T-helper 1 cell treated with Interleukin-12 subunit alpha and Interleukin-12 subunit beta and Interleukin-4 antibody, amounts not matched to agents 30 ng/mL and 1 ng/mL, for 36 hours (primary cell): ENCODE measurements around the gene MAGEC1. TPM values are rescaled to one million over a fixed set of nuclear protein-coding genes. Genes with fewer than 3 reads are reported as not detected.
"Not testable (repeated sequence)": the region's sequence is repeated elsewhere in the genome, so short reads cannot be mapped to it uniquely, and the experiment has no call there.

Experiments used
- intact Hi-C: fragments of 100-400 bp; cut with micrococcal nuclease; formaldehyde crosslinking; loops from one replicate; pipeline ENCODE4 v1.15.1; 2024
- total RNA-seq: library from RNA; stranded (reverse); gene quantifications from 2 replicates; pipeline ENCODE4 v1.2.3, GENCODE V29; 2022

MAGEC1 gene, protein sequence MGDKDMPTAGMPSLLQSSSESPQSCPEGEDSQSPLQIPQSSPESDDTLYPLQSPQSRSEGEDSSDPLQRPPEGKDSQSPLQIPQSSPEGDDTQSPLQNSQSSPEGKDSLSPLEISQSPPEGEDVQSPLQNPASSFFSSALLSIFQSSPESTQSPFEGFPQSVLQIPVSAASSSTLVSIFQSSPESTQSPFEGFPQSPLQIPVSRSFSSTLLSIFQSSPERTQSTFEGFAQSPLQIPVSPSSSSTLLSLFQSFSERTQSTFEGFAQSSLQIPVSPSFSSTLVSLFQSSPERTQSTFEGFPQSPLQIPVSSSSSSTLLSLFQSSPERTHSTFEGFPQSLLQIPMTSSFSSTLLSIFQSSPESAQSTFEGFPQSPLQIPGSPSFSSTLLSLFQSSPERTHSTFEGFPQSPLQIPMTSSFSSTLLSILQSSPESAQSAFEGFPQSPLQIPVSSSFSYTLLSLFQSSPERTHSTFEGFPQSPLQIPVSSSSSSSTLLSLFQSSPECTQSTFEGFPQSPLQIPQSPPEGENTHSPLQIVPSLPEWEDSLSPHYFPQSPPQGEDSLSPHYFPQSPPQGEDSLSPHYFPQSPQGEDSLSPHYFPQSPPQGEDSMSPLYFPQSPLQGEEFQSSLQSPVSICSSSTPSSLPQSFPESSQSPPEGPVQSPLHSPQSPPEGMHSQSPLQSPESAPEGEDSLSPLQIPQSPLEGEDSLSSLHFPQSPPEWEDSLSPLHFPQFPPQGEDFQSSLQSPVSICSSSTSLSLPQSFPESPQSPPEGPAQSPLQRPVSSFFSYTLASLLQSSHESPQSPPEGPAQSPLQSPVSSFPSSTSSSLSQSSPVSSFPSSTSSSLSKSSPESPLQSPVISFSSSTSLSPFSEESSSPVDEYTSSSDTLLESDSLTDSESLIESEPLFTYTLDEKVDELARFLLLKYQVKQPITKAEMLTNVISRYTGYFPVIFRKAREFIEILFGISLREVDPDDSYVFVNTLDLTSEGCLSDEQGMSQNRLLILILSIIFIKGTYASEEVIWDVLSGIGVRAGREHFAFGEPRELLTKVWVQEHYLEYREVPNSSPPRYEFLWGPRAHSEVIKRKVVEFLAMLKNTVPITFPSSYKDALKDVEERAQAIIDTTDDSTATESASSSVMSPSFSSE
- total RNA-seq = not detected in 2 replicates

- intact Hi-C loops = no loop called here
Observed at GRCh38 chrX:141903400-141904155, at the start of gene MAGEC1. Gene MAGEC1 (plus strand): TSS chrX:141903894. CDS start chrX:141905073, 1,179 bp downstream.

- intact Hi-C loops = no loop called here
Observed at GRCh38 chrX:141857479-141857878, 46.2 kb upstream of the MAGEC1 start.

- intact Hi-C loops = no loop called here
Observed at GRCh38 chrX:141879616-141880015, 24.1 kb upstream of the MAGEC1 start.

GRCh38 chrX:141888811-141889210, 14.9 kb upstream of the MAGEC1 start:
- intact Hi-C loops = not testable (repeated sequence)

DNA sequence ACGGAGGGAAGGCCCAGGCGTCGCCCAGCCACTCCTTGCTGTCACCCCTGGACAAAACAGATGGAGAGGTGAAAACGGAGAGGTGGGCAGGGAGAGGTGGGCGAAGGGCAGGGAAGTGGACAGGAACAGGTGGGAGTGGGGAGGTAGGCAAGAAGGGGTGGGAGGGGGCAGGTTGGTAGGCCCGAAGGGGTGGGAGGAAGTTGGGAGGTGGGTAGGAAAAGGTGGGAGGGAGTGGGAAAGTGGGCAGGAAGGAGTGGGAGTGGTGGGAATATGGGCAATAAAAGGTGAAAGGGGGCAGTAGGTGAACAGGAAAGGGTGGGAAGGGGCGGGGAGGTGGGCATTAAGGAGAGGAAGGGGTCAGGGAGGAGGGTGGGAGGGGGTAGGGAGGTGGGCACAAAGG, 9.0 kb upstream of the MAGEC1 start:
- intact Hi-C loops = no loop called here

GRCh38 chrX:141897690-141898089, 6.0 kb upstream of the MAGEC1 start:
- intact Hi-C loops = no loop called here

DNA sequence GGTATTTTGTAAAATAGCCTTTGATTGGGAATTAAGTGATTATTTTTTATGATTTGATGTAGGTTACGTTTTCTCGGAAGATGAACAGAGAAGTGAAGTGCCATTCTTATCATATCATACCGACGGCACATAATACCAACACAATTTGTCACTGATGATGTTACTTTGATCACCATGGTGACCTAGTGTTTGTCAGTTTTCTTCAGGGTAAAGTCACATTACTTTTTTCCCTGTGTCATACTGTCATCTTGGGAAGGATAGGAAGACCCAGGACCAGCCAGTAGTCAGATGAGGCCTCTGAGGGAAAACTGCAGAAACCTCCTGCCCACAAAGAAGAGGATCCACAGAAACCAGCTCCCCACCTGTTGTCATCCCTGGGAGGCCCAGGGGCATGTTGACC, 1.3 kb upstream of the MAGEC1 start:
- intact Hi-C loops = no loop called here

- intact Hi-C loops = no loop called here
Observed at GRCh38 chrX:141904262-141904661, 568 bp downstream of the MAGEC1 start.

DNA sequence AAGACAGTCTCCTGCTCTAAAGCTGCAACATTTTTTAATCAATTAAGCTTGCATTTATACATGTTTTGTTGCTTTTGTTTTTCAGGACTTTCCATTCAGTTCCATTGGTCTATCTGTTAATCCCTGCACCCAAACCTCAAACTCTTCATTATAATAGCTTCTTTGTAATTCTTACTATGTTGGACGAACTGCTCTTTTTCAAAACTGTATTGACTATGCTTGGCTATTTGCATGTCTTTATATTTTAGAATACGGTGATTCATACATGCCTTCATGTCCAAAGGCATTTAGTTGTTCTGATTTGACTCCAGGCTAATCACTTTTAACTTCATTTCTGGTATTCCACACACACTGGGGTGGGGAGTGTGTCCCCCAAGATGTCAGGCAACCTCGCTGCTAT, 14.1 kb downstream of the MAGEC1 start:
- intact Hi-C loops = no loop called here

GRCh38 chrX:141924293-141924692, 20.6 kb downstream of the MAGEC1 start:
- intact Hi-C loops = no loop called here

DNA sequence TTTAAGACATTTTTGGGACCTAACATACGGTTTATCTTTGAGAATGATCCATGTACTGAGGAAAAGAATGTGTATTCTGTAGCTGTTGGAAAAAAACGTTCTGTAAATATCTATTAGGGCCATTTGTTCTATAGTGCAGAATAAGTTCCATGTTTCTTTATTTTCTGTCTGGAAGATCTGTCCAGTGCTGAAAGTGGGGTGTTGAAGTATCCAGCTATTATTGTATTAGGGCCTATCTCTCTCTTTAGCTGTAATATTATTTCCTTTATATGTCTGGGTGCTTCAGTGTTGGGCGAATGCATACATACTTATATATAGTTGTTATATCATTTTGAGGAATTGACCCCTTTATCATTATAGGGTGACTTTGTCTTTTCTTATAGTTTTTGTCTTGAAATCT, 24.7 kb downstream of the MAGEC1 start:
- intact Hi-C loops = no loop called here

GRCh38 chrX:141934059-141934641, 30.5 kb downstream of the MAGEC1 start:
- intact Hi-C loops = no loop called here

GRCh38 chrX:141935645-141936044, 32.0 kb downstream of the MAGEC1 start:
- intact Hi-C loops = no loop called here

GRCh38 chrX:141936080-141936479, 32.4 kb downstream of the MAGEC1 start:
- intact Hi-C loops = no loop called here

DNA sequence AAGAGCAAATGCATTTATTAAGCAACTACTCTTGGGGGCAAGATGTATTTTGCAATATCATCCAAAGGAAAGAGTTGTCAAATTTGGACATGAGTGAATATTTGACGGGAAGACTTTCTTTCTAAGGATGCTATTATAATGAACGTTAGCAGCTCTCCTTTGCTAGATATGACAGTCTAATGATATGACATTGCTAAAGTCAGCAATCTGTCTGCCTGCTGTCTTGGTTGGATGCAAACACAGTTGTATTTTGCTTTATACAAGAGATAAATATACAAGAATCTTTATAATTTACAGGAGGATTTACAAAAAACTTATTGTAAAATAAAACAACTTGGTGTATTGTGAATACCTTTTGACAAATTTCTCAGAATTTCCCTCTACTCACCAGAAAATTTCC, 37.5 kb downstream of the MAGEC1 start:
- intact Hi-C loops = no loop called here

DNA sequence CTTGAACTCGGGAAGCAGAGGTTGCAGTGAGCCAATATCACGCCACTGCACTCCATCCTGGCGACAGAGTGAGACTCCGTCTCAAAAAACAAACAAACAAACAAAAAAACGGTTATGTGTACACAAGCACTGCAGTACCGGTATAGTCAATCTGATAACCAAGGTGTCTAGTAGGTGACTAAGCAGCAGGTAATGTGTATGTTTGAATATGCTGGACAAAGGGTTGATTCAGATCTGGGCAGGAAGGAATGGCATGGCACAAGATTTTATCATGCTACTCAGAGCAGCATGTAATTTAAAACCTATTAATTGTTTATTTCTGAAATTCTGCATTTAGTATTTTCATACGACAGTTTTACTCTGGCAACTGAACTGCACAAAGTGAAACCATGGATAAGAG, 41.7 kb downstream of the MAGEC1 start:
- intact Hi-C loops = no loop called here

DNA sequence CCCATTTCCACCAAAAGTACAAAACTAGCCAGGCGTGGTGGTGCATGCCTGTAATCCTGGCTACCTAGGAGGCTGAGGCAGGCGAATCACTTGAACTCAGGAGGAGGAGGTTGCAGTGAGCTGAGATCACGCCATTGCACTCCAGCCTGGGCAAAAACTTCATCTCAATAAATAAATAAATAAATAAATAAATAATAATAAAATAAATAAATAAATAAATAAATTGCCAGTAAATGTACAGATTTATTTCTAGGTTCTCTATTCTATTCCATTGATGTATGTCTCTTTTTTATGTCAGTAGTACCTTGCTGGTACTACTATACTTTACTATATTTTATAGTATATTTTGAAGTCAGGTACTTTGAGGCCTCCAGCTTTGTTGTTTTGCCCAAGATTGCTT, 43.7 kb downstream of the MAGEC1 start:
- intact Hi-C loops = no loop called here

- intact Hi-C loops = no loop called here
Observed at GRCh38 chrX:141952603-141953002, 48.9 kb downstream of the MAGEC1 start.

DNA sequence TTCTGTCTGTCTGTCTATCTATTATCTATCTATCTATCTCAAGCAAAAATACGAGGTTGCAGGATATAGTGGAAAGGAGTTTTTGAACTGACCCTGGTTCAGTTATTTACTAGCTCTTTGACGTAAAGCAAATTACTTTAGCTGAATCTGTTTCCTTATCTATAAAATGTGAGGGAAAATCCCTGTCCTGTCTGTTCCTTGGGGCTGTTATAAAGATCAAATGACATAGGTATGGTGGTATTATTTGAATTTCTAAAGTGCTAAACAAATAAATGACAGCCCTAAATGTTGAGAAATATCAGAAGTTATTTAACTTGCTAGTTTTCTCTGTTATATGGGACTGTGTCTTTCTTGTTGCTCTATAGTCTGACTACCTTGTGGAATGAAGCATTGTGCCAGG, 55.0 kb downstream of the MAGEC1 start:
- intact Hi-C loops = no loop called here
